Measurements from ENCODE around the gene ANKLE1.

The ANKLE1 gene

GRCh38 chr19:17266026-17266425 lies 15.7 kb upstream of the ANKLE1 start:
- TF ChIP-seq ESRRG (CRISPR knock-in tag; IDR thresholded peaks at IDR 0.05) (no peak), RARB (CRISPR knock-in tag; IDR thresholded peaks at IDR 0.05) (no peak), GLIS3 (CRISPR knock-in tag; IDR thresholded peaks at IDR 0.05) (no peak), POU6F1 (CRISPR knock-in tag; IDR thresholded peaks at IDR 0.05; ENCODE audit: borderline replicate concordance, low read depth) (no peak), ZNF565 (CRISPR knock-in tag; conservative IDR thresholded peaks at IDR 0.05; ENCODE audit: low read depth) (no peak), TSHZ2 (CRISPR knock-in tag; IDR thresholded peaks at IDR 0.05) (no peak), ZFP30 (CRISPR knock-in tag; IDR thresholded peaks at IDR 0.05) (no peak), CSDC2 (CRISPR knock-in tag; IDR thresholded peaks at IDR 0.05) (no peak), OSR1 (CRISPR knock-in tag; IDR thresholded peaks at IDR 0.05) (no peak), ZNF8 (CRISPR knock-in tag; IDR thresholded peaks at IDR 0.05) (no peak), TOX (CRISPR knock-in tag; IDR thresholded peaks at IDR 0.05; ENCODE audit: borderline replicate concordance) (no peak), PPARA (CRISPR knock-in tag; IDR thresholded peaks at IDR 0.05; ENCODE audit: borderline replicate concordance) (no peak), CSRNP3 (CRISPR knock-in tag; IDR thresholded peaks at IDR 0.05) (no peak), SNAI2 (CRISPR knock-in tag; IDR thresholded peaks at IDR 0.05) (no peak), ZNF70 (CRISPR knock-in tag; IDR thresholded peaks at IDR 0.05) (no peak), ZC3H10 (CRISPR knock-in tag; IDR thresholded peaks at IDR 0.05) (no peak), BACH2 (CRISPR knock-in tag; IDR thresholded peaks at IDR 0.05; ENCODE audit: borderline replicate concordance) (no peak), CREB5 (CRISPR knock-in tag; IDR thresholded peaks at IDR 0.05; ENCODE audit: low read depth) (no peak), ARNTL (CRISPR knock-in tag; IDR thresholded peaks at IDR 0.05; ENCODE audit: borderline replicate concordance, low read depth) (no peak), TCF4 (CRISPR knock-in tag; IDR thresholded peaks at IDR 0.05; ENCODE audit: borderline replicate concordance) (no peak)
- no peak for ATAC-seq

- ATAC-seq = no peak
- TF ChIP-seq ZC3H10 (CRISPR knock-in tag; IDR thresholded peaks at IDR 0.05) (no peak), SNAI2 (CRISPR knock-in tag; IDR thresholded peaks at IDR 0.05) (no peak), ISL1 (CRISPR knock-in tag; IDR thresholded peaks at IDR 0.05) (no peak), CSDC2 (CRISPR knock-in tag; IDR thresholded peaks at IDR 0.05) (no peak), PPARA (CRISPR knock-in tag; IDR thresholded peaks at IDR 0.05; ENCODE audit: borderline replicate concordance) (no peak), OSR1 (CRISPR knock-in tag; IDR thresholded peaks at IDR 0.05) (no peak), ZNF565 (CRISPR knock-in tag; conservative IDR thresholded peaks at IDR 0.05; ENCODE audit: low read depth) (no peak), ESRRG (CRISPR knock-in tag; IDR thresholded peaks at IDR 0.05) (no peak), ZNF70 (CRISPR knock-in tag; IDR thresholded peaks at IDR 0.05) (no peak), CREB5 (CRISPR knock-in tag; IDR thresholded peaks at IDR 0.05; ENCODE audit: low read depth) (no peak), POU6F1 (CRISPR knock-in tag; IDR thresholded peaks at IDR 0.05; ENCODE audit: borderline replicate concordance, low read depth) (no peak), ZFP3 (CRISPR knock-in tag; IDR thresholded peaks at IDR 0.05) (no peak), TCF4 (CRISPR knock-in tag; IDR thresholded peaks at IDR 0.05; ENCODE audit: borderline replicate concordance) (no peak), BACH2 (CRISPR knock-in tag; IDR thresholded peaks at IDR 0.05; ENCODE audit: borderline replicate concordance) (no peak), TSHZ2 (CRISPR knock-in tag; IDR thresholded peaks at IDR 0.05) (no peak), ZFP30 (CRISPR knock-in tag; IDR thresholded peaks at IDR 0.05) (no peak), RARB (CRISPR knock-in tag; IDR thresholded peaks at IDR 0.05) (no peak), ARNTL (CRISPR knock-in tag; IDR thresholded peaks at IDR 0.05; ENCODE audit: borderline replicate concordance, low read depth) (no peak), PATZ1 (CRISPR knock-in tag; IDR thresholded peaks at IDR 0.05; ENCODE audit: borderline replicate concordance) (no peak)
Observed at GRCh38 chr19:17266589-17266974, 15.1 kb upstream of the ANKLE1 start.
